Esophagus squamous epithelium (tissue), 4 donors: ENCODE data around the gene KRTAP5-11.

ENCODE experiments used
- CTCF ChIP-seq, 6 experiments: fragments of 450-650 bp in 4 of 6; fragments of 200-600 bp in 2 of 6; sonication (generic) in 2 of 6; IDR thresholded peaks; one replicate each; pipeline ENCODE4 v1.5.1; 2016 to 2019; ENCODE audit warnings: antibody characterized with exemption in 6 of 6, mild to moderate bottlenecking in 4 of 6, moderate library complexity in 4 of 6
- POLR2A ChIP-seq, 4 donors: fragments of 450-650 bp; IDR thresholded peaks; one replicate each; pipeline ENCODE4 v1.6.1; 2017; ENCODE audit warnings: antibody characterized with exemption in 4 of 4, mild to moderate bottlenecking in 4 of 4, moderate library complexity in 3 of 4

- TF ChIP-seq CTCF (IDR thresholded peaks at IDR 0.05) (no peak), POLR2A (IDR thresholded peaks at IDR 0.05) (no peak)
Observed at GRCh38 chr11:71563406-71563805, 19.3 kb downstream of the KRTAP5-11 start.
